ENCODE results near the gene TTLL3. TPM values are rescaled to one million over a fixed set of nuclear protein-coding genes. Genes with fewer than 3 reads are reported as not detected.
"Not testable (repeated sequence)": the region's sequence is repeated elsewhere in the genome, so short reads cannot be mapped to it uniquely, and the experiment has no call there.

TTLL3 gene
- total RNA-seq, 1 experiment from 2014 or later: 5.3 TPM

DNA sequence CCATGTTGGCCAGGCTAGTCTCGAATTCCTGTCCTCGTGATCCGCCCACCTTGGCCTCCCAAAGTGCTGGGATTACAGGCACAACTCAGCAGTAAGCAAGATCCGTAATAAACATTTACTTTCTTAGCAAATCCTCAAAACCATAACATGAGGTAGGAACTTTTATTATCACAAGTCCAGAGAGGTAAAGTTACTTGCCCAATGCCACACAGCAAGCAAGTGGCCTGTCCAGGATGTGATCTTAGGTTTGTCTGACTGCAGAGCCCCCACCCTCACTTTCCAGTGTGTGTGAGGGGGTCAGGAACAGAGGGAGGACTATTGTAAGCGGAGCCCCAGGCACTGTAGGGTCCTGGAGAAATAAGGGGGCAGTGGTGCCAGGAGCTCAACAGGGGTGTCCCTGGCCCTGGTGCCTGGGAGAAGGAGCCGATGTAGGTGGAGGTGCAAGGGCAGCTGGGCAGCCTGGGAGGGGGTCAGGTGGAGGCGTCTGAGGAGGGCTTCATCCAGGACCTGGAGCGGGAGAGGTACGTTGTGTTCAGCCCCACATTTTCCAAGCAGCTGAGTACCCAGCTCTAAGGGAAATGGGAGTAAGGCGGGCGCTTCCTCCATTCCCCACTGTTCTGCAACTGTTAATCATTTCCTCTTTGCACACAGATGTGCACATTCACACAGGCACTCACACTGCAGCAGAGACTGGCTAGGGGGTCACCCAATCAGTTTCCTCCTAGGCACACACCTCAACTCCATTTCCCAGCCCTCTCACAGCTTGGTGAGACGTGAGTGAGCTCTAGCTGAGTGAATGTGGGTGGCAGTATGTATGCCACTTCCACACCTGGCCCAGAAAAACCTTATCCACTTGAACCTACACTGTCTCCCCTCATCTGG is 27.9 kb downstream of the TTLL3 start:
- no peak for DNase-seq (ENCODE audit: low spot score)

- DNase-seq (ENCODE audit: low spot score): no peak
Observed at GRCh38 chr3:9838856-9839255, 28.8 kb downstream of the TTLL3 start.

- DNase-seq (ENCODE audit: low spot score): no peak
Observed at GRCh38 chr3:9841015-9841414, 31.0 kb downstream of the TTLL3 start.

DNA sequence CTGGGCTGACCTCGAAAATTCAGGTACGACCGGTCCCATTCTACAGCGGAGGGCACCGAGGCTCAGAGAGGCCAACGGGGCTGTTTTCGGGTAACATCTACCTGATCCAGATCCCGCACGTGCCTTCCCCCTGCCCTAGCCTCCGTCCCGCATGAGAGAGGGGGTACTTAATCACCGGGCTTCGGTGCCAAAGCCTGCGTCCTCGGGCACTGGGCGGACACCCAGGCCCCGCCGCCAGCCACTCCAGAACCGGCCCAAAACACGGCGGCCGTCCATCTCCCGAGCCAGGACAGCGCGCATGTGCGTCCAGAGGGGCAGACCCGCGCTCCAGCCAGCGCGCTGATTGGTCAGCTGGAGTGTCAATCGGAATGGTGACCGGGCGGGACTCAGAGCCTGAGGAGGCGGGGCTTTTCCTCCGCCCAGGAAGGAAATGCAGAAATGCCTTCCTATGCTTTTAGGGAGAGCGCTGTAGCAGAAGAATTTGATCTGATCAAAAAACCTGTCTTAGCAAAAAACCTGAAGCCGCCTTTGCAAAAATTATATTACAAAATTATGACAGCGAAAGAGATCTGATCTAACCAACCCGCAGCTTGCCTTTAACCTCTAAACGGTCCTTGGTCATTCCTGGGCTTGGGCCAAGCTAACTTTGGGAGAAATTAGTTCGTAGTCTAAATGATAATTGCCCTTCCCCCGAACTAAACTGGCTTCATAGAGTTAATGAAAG is 33.8 kb downstream of the TTLL3 start, which contains the start of gene RPUSD3:
Gene RPUSD3 (minus strand): TSS at position 294 of the 724 bp plus-strand sequence. CDS start 18 bp downstream, at position 276.
- peak; percentile 90 for DNase-seq (ENCODE audit: low spot score)

GRCh38 chr3:9846231-9846630 is 36.2 kb downstream of the TTLL3 start:
- DNase-seq (ENCODE audit: low spot score): no peak

DNA sequence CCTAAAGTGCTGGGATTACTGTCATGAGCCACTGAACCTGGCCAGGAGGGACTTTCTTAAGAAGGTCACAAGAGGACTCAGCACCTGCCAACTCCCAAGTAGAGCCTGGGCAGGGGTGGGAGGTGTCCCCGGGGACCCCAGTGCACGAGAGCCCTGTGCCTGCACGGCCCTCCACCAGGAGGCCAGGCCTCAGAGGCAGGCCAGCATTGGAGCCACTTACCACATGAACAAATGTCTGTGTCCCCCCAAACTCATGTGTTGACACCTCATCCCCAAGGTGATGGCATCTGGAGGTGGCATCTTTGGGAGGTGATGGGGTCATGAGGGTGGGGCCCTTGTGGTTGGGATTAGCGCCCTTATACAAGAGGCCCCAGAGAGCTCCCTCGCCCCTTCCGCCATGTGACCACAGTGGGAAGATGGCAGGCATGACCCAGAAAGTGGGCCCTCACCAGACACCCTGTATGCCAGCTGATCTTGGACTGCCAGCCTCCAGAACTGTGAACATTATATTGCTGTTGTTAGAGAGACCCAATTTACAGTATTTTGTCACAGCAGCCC is 36.9 kb downstream of the TTLL3 start:
- DNase-seq (ENCODE audit: low spot score): no peak

DNA sequence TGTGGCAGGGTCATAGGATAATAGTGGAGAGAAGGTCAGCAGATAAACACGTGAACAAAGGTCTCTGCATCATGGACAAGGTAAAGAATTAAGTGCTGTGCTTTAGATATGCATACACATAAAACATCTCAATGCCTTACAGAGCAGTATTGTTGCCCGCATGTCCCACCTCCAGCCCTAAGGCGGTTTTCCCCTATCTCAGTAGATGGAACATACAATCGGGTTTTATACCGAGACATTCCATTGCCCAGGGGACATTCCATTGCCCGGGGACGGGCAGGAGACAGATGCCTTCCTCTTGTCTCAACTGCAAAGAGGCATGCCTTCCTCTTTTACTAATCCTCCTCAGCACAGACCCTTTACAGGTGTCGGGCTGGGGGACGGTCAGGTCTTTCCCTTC is 37.8 kb downstream of the TTLL3 start:
- DNase-seq (ENCODE audit: low spot score): not testable (repeated sequence)

GRCh38 chr3:9848860-9849259 is 38.8 kb downstream of the TTLL3 start:
- peak; percentile 27 for DNase-seq (ENCODE audit: low spot score)

DNA sequence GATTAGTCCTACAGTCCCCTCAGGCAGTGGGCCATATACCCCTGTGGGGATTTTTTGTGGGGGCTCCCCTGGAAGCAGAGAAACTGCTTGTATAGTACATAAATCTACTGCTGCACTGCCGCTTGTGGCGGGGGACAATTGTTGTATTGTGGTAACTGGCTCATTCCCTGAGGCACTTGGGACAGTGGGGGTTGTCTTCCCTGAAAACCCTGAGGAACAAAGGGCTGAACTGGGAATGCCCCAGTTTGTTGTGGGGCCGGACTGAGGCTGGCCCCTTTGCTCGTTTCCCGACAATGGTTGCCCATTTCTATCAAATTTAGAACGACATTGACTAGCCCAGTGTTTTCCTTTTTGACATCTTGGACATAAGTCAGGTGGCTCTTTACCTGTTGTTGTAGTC is 41.3 kb downstream of the TTLL3 start:
- DNase-seq (ENCODE audit: low spot score): not testable (repeated sequence)

DNA sequence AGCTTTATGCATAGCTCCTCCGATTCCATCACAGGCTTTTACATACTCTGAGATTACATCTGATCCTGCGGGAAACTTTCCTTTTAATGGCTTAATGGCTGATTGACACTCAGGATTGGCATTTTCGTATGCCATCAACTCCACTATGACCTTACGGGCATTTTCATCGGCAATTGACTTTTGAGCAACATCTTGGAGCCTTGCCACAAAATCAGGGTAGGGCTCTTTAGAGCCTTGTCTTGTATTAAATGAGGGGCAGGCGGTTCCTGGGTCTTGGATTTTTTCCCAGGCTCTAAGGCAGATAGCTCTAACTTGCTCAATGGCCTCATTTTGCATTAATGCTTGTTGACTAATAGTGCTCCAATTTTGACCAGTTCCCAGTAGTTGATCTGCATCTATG is 41.9 kb downstream of the TTLL3 start:
- not testable (repeated sequence) for DNase-seq (ENCODE audit: low spot score)

GRCh38 chr3:9852528-9852927 is 42.5 kb downstream of the TTLL3 start:
- no peak for DNase-seq (ENCODE audit: low spot score)

GRCh38 chr3:9854291-9854940 is 44.4 kb downstream of the TTLL3 start:
- DNase-seq (ENCODE audit: low spot score): not testable (repeated sequence)

DNA sequence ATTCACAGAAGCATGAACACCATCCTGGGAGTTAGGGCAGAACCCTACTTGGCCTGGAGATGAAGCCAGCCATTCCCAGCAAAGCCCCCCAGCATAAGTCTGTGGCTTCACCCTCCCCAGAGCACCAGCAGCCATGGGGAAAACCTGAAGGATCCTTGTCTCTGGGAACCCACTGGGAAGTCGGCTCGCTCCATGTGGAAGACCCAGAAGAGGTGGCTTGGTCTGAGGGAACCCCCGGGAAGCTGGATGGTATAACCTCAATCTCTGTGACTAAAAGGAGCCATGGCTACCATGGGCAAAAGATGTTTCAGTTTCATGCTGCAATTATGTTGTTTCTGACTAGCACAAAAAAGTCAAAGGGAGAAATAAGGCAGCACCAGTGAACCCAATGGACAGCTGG is 45.5 kb downstream of the TTLL3 start:
- no peak for DNase-seq (ENCODE audit: low spot score)

DNA sequence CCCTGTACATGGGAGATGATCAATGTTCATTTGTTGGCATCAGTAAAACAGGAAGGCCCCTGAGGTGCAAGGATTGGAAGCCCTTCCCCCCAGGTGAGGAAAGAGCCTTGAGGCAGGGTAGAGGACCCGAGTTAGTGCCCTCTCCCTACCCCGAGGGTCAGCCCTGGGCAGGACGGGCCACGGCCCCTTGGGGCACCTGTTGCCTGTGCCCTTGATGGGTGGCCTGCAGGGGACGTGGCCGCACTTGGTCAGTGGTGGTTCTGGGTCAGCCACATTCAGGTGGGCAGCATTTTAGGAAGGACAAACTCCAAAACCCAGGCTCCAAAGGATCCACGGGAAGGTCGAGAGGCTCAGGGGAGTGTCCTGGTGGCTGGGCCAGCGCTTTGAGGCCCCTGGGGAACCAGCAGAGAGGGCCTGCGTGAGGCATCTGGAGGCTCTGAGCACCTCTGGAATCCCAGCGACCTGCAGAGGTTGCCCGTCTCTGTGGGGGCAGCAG is 49.5 kb downstream of the TTLL3 start:
- DNase-seq (ENCODE audit: low spot score): no peak

DNA sequence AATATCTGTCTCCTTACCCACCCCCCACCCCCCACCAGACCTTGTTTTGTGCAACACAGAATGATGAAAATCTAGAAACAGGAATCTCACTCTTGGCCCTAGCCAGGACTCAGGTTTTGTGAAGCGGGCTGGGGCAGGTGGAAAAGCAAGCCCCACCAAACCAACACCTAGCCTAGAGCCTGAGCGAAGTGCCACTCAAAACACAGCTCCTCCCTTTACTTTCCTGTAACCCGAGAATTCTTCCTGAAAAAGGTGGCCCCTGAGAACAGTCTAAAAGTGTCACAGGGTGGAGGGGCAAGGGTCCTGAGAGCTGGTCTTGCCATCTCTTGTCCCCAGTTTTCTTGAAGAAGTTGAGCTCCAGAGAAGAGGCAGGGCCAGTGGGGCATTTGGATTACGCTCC is 51.1 kb downstream of the TTLL3 start:
- DNase-seq (ENCODE audit: low spot score): no peak

DNA sequence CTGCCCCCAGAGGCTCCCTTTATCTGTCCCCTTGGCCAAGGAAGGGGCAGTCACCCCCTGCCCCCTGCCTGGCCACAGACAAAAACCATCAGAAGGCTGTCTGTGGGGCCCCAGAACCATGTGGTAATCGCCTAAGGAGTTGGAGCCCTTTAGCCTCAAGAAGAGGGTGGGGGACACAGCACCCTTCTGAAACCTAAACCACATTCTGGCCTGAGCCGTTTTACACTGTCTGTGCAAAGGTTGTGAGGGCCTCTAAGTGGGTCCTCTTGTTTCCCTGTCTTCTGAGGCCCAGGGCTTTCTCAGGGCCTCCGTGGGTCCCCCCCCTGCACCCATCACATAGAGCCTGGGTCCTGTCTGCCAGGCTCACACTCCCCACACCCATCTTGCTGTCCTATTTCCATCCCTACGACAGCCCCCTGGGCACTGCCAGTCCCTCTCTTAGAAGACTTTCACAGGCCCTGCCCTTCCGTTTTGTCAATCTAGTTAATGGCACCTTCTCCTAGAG is 51.6 kb downstream of the TTLL3 start:
- no peak for DNase-seq (ENCODE audit: low spot score)

DNA sequence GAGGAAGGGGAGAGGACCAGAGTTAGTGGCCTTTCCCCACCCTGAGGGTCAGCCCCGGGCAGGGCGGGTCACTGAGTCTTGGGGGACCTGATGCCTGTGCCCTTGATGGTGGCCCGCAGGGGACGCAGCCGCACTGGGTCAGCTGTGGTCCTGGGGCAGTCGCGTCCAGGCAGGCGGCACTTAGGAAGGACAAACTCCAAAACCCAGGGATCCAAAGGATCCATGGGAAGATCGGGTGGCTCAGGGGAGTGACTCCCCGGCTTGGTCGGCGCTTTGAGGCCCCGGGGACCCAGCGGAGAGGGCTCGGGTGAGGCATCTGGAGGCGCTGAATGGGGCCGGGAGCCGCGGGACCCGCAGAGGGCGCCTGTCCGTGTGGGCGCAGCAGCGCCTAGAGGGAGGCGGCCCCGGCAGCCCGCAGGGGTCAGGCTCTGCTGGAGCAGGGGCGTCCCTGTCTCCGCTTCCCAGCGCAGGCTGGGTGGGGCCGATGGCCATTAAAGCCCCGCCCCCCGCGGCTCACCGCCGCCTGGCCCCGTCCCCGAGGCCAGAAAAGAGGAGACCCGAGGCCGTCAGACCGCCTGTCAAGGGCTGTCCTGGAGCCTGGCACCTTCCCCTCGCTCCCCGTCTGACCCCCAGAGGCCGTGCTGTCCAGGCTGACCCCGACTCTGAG is 52.5 kb downstream of the TTLL3 start:
- DNase-seq (ENCODE audit: low spot score): peak; percentile 26

GRCh38 chr3:9863058-9863772 is 53.2 kb downstream of the TTLL3 start:
- DNase-seq (ENCODE audit: low spot score): no peak

GRCh38 chr3:9864200-9864927 is 54.3 kb downstream of the TTLL3 start:
- peak; percentile 54 for DNase-seq (ENCODE audit: low spot score)
